Stimulated activated CD8-positive, alpha-beta memory T cell treated with anti-CD3 and anti-CD28 coated beads, Interleukin-7, amount 100 ng/mL, for 24 hours (primary cell): ENCODE data around the gene SNX9.
"Not testable (repeated sequence)": the region's sequence is repeated elsewhere in the genome, so short reads cannot be mapped to it uniquely, and the experiment has no call there.

Experiments used
- DNase-seq: peaks from one replicate; pipeline ENCODE4 v3.0.0-alpha.2; 2020; ENCODE audit warnings: low read depth

SNX9 gene

DNA sequence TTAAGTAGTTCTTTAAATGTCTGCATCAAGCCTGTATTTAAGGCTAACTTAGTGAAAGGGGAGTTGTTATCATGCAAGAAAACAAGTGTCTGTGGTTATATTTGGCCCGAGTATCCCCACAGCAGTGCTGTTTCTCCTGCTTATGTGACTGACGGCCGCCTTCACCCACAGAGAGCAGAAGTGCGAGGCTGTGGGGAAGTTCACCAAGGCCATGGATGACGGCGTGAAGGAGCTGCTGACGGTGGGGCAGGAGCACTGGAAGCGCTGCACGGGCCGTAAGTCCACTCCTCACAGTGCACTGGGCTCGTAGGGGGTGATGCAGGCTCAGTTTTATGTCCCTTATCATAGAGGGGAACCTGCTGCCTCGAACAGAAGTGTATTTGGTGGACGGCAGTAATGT is 105.4 kb downstream of the SNX9 start:
- DNase-seq = no peak

GRCh38 chr6:157929076-157929475 is 106.0 kb downstream of the SNX9 start:
- DNase-seq = no peak

GRCh38 chr6:157929765-157930319 is 106.8 kb downstream of the SNX9 start:
- no peak for DNase-seq

- DNase-seq = no peak
Observed at GRCh38 chr6:157935786-157936185, 112.7 kb downstream of the SNX9 start.

DNA sequence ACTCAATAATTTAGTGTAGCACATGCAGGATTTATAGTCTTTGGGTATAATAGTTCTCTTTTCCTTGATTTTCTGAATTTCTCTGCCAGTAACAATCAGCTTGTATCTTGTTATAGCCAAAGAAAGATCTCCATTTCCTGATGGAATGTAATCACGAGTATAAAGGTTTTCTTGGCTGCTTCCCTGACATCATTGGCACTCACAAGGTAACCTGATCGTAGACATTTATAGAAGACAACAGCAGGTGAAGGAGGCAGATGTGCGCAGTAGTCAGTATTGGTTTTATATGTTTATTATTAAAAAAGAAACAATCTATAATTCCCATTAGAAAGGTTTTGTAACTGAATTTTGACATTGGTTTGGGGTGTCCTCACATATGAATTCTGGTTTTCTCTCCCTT is 114.3 kb downstream of the SNX9 start:
- DNase-seq = no peak

- no peak for DNase-seq
Observed at GRCh38 chr6:157937916-157938315, 114.9 kb downstream of the SNX9 start.

- DNase-seq = peak; percentile 20
Observed at GRCh38 chr6:157940375-157941036, 117.5 kb downstream of the SNX9 start.

- DNase-seq = no peak
Observed at GRCh38 chr6:157941101-157941863, 118.2 kb downstream of the SNX9 start.

GRCh38 chr6:157942351-157942750 is 119.3 kb downstream of the SNX9 start:
- DNase-seq = no peak

DNA sequence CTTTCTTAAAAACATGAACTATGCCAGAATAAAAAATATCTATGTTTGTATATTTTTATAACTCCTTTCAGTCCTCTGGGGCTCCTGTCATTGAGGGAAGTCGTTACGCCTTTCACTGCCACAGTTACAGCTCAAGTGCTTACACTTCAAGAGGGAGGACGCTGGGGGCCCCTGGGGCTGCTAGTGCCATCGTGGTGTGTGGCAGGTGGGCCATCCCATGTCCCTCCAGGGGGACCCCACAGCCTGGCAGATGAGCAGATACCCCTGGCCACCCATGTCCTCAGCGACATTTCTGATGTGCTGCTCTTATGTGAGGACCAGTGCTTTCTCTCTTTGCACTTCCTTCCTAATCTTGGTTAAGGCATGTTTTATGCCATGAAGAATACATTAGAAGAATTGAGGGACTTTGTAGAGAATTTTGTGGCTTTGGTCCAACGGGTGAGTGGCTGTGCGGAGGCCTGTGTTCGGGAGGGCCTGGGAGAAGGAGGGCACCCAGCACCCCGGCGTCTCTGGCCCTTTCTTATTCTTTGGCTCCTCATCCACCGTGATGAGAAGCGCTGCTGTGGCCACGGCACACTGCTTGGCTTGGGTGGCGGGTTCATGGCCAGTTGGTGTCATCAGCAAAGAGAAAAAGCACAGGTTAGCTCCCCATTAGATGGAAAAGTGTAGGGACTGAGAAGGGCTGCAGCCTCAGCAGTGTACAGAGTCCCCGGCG is 120.4 kb downstream of the SNX9 start:
- no peak for DNase-seq

GRCh38 chr6:157943964-157944283 is 120.9 kb downstream of the SNX9 start:
- DNase-seq = no peak

- no peak for DNase-seq
Observed at GRCh38 chr6:157944983-157945931, 122.2 kb downstream of the SNX9 start.

DNA sequence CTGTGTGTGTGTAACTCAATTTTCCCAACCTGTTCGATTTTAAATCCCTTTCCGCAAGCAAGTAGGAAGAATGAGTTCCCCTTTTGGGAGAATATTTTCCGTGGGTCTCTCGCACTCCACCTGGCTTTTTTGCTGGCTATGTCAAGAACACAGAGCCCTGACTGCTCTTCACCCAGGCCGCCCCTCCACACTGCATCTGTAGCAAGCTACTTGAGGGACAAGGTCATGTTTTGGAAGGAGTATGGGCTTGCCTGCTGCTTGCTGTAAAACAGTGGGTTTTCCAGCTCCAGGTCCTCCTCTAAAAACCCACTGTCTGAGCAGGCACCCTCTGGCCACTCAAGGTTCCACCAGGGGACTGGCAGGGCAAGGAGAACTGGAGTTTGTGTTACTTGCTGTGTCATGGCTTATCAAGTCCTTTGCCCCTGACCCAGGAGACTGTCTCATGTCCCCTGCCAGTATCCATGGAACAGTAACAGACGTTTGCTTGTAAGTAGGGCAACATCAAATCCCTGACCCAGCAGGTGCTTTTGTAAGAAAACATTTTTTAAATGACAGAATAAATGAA is 123.1 kb downstream of the SNX9 start:
- no peak for DNase-seq

GRCh38 chr6:157946865-157947532 is 124.0 kb downstream of the SNX9 start:
- DNase-seq = no peak

DNA sequence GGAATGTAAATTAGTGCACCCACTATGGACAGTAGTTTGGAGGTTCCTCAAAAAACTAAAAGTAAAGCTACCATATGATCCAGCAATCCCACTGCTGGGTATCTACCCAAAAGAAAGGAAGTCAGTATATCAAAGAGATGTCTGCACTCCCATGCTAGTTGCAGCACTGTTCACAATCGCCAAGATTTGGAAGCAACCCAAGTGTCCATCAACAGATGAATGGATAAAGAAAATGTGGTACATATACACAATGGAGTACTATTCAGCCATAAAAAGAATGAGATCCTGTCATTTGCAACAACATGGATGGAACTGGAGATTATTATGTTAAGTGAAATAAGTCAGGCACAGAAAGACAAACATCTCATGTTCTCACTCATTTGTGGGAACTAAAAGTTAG is 127.9 kb downstream of the SNX9 start:
- not testable (repeated sequence) for DNase-seq

DNA sequence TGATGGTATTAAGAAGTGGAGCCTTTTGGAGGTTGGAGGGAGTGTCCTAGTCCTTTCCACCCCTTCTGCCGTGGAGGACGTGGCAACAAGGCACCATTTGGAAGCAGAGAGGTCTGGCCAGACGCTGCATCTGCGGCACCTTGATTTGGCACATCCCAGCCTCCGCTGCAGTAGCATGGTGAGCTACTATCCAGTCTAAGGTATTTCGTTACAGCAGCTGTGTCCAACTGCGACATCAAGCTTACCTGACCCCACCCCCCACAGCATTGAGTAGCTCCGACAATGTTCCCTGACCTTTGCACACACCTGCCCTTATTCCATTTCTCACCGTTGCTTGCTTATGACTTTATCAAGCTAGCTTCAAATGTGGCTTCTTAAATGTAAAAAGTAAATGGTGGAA is 128.8 kb downstream of the SNX9 start:
- DNase-seq = no peak

DNA sequence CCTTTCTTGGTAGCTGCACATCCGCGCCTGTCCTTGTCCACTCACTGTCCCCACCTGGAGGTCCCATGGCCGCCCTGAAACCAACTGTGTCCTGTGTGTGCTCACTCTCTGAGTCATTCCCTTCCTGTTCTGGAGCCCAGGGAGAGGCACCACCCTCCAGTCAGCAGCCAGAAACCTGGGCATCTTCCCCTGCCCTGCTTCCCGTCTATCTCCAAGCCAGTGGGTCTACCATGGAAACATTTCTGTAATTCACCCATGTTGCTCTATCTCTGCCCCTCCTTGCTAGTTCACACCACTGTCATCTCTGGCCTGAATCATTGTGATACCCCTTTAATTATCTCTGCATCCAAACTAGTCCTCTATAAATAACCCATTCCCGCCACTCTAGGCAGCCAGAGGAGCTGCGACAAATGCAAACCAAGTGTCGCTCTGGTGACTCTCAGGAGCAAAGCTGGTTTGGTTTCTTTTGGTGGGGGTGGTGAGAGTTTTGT is 129.9 kb downstream of the SNX9 start:
- DNase-seq = no peak

DNA sequence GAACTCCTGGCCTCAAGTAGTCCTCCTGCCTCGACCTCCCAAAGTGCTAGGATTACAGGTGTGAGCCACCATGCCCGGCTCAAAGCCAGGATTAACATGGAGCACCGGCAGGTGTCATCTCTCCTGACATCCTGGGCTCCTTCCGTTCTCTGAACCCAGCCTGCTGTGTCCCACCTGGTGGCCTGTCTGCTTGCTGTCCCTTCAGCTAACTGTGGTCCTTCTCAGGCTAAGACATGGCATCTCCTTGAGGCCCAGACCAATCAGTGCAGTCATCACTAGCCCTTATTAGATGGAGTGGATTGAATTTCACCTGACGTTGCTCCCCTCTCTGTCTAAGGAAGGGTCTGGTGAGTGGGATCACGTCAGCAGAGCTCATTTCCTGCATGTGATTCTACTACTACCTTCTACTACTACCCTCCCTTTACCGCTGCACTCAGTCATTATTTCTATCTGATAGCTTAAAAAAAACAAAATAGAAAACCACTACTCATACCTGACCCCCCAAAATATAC is 130.6 kb downstream of the SNX9 start:
- DNase-seq = no peak

- DNase-seq = no peak
Observed at GRCh38 chr6:157954150-157955117, 131.4 kb downstream of the SNX9 start.
